Fibroblast of skin of left biceps (primary cell): Measurements from ENCODE around the gene SLC36A1.

ENCODE experiments used
- DNase-seq, 2 experiments: peaks; one replicate each; pipeline ENCODE4 v3.0.0-alpha.2; 2013; ENCODE audit warnings: low read depth in 2 of 2

Gene SLC36A1

GRCh38 chr5:151532416-151532815, 85.0 kb downstream of the SLC36A1 start:
- no peak for DNase-seq

DNA sequence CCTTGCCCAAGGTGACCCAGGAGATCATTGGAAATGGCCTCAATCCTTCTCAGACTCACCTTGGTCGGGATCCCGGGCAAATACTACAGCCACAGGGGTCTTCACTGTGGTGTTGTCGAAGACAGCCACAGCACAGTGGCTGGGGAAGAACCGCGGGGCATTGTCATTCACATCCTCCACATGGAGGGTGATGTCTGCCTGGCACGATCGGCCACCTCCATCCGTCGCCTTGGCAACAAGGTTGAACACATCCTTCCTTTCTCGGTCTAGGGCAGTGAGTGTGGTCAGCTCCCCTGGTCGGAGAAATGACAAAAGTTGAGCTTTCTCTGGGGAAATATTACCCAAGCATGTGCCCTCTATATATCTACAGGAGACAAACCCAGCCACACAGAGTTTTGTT, 86.9 kb downstream of the SLC36A1 start:
- DNase-seq, result no peak

- no peak for DNase-seq
Measured at GRCh38 chr5:151537044-151537443, 89.6 kb downstream of the SLC36A1 start.

DNA sequence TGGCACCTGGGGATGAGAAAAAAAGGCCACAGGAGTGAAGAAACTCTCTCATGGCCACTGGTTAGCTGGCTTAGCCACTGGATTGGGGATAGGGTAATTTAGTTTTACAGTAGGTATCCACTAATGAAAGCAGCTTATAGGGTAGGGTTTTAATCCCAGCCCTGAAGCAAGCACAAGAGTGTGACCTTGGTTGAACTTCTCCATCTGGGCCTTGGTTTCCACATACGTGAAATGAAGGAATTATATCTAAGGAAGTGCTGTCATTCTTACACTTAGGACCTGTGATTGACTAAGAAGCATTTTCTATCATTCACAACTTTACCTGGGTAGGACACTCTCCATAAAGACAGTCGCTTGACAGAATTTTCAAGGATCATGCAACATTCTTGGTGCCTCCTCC, 94.2 kb downstream of the SLC36A1 start:
- no peak for DNase-seq
